Measurements from ENCODE around the gene OMG.

Gene OMG

DNA sequence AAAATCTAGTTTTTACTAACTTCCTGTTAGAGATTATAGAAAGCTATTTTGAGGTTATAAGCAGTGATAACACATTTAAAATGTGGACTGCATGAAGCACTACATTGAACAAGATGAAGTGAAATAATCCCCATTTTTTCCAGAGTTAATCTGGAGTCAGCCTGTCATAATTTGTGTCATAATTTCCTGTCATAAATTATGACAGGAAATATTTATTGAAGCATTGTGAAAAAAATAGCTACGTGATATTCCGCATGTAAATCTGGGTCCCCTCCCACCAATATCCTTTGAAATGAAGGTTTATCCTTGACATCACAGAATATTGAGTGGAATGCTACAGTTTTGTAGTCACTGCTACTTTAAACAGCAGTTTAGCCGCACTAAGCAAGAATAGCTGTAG, 40.1 kb downstream of the OMG start:
- no peak for DNase-seq

DNA sequence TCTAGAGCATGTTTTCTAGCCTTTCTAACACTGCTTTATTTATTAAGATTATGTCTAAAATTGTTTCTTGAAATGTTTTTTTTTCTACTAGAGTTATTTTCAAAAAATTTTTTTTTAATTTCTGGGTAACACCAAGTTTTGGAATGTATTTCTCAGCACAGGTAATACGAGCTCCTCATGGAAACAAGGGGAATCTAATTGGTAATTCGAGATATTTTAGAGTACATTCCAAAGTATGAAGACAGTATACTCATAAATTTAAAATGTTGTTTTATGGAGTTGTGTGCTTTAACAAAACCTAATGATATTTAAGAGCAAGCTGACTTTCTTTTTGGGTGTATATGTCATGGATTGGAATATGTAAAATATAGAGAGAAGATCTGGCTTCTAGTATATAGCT, 42.4 kb downstream of the OMG start:
- no peak for DNase-seq

GRCh38 chr17:31252741-31253140, 44.3 kb downstream of the OMG start:
- no peak for DNase-seq

- no peak for DNase-seq
Measured at GRCh38 chr17:31251970-31252328, 45.1 kb downstream of the OMG start.

DNA sequence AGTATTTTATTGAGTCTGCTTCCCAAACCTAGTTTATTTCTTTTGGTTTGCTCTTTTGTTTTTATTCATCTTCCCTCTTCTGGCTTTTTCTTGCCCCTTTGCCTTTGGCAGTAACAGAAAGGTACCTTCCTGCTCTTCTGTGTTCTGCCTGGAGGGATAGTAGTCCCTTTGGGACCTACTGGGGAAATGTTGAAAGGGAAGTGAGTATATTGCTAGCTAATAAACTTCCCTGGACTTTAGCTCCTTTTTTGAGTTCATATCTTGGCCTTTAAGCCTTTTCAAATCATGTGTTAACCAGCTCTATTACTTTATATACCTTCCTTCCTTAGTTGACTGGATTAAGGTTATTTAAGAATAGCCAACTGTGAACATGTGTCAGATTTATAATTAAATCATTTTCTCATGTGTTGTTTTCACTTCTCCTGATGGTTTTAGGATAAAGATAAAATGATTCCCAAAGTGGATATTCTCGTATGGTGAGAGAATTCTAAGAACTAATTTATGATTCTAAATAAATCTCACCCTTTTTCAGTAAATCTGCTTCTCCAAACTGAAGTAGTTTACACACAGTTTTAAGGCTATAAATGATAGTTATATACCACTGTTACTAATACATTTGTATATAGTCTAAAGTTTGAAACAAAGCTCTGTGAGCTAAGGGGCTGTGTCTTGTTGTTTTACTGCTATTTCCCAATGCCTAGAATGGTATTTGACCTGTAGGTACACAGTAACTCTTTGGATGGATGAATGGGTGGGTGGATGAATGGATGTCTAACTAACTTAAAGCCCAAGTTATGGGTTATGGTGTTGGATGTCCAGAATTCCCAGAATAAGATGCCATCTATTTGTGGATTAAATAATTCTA, 45.7 kb downstream of the OMG start:
- DNase-seq: no peak

GRCh38 chr17:31250229-31250628, 46.8 kb downstream of the OMG start:
- DNase-seq: no peak

DNA sequence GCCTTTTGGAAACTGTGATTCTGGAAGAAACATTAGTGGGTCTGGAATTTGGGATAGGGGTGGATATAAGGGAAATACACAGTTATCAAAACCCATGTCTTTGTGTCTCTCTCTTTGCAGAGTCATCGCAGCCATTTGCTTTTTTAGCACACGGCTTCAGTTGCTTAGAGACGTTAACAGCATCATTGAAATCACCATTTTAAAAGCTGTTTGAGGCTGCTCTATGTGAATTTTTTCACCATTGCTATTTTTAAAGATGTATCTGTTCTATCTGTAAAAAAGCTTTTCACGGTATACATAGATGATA, 47.3 kb downstream of the OMG start:
- no peak for DNase-seq

GRCh38 chr17:31248986-31249834, 47.8 kb downstream of the OMG start:
- no peak for DNase-seq
